HEK293 (cell line): Measurements from ENCODE around the gene CCDC178.

Source experiments
- CTCF ChIA-PET: fragments of 350-600 bp; formaldehyde crosslinking; extraction: SDS; loops from one replicate; lab custom pipeline; 2021; ENCODE audit warnings: antibody characterized with exemption; lab: Yijun Ruan, JAX
- POLR2A ChIA-PET: fragments of 300-600 bp; formaldehyde crosslinking; extraction: SDS; loops from one replicate; lab custom pipeline; 2020; ENCODE audit warnings: antibody characterized with exemption, inconsistent platforms; lab: Yijun Ruan, JAX
- H3K27ac ChIP-seq: fragments of 200-500 bp; sonication (Bioruptor generic); 2 replicates; pipeline ENCODE4 v1.5.1; 2014; ENCODE audit warnings: low read depth, low read length, control low read depth, inconsistent platforms; ENCODE audit errors: extremely low read depth
- H3K36me3 ChIP-seq, 2 experiments: fragments of 200-500 bp in 1 of 2; sonication (Bioruptor generic) in 1 of 2; 1 replicate in 1 of 2; 2 replicates in 1 of 2; pipeline ENCODE4 v1.5.1; 2014 to 2017; ENCODE audit warnings: inconsistent platforms in 2 of 2, low read length in 2 of 2; ENCODE audit not compliant: control insufficient read depth in 2 of 2, insufficient read depth in 1 of 2
- H3K4me1 ChIP-seq: fragments of 200-500 bp; sonication (Bioruptor generic); 2 replicates; pipeline ENCODE4 v1.5.1; 2014; ENCODE audit warnings: mild to moderate bottlenecking, low read length, inconsistent platforms; ENCODE audit not compliant: control insufficient read depth, insufficient read depth
- H3K4me3 ChIP-seq: 2 replicates; pipeline ENCODE4 v1.5.1; 2011; ENCODE audit warnings: low read depth, mild to moderate bottlenecking, control low read depth, low read length, moderate library complexity
- H3K9me3 ChIP-seq: fragments of 200-500 bp; sonication (Bioruptor generic); 2 replicates; pipeline ENCODE4 v1.5.1; 2014; ENCODE audit warnings: low read depth, low read length, inconsistent platforms; ENCODE audit not compliant: control insufficient read depth, insufficient read depth
- GFI1B ChIP-seq: fragments of 450-650 bp; formaldehyde crosslinking; IDR thresholded peaks from 2 replicates; pipeline ENCODE4 v1.5.1; 2016; ENCODE audit warnings: missing biosample characterization, missing genetic modification characterization
- SALL2 ChIP-seq: fragments of 450-650 bp; formaldehyde crosslinking; IDR thresholded peaks from 2 replicates; pipeline ENCODE4 v1.5.0; 2017; ENCODE audit warnings: missing biosample characterization, mild to moderate bottlenecking, missing genetic modification characterization, borderline replicate concordance
- SCRT2 ChIP-seq: fragments of 450-650 bp; formaldehyde crosslinking; IDR thresholded peaks from 2 replicates; pipeline ENCODE4 v1.5.1; 2016; ENCODE audit warnings: missing biosample characterization, missing genetic modification characterization
- SP2 ChIP-seq: fragments of 450-650 bp; formaldehyde crosslinking; IDR thresholded peaks from 2 replicates; pipeline ENCODE4 v1.5.1; 2016; ENCODE audit warnings: missing biosample characterization, missing genetic modification characterization
- SP3 ChIP-seq: fragments of 450-650 bp; formaldehyde crosslinking; IDR thresholded peaks from 2 replicates; pipeline ENCODE4 v1.5.1; 2016; ENCODE audit warnings: missing biosample characterization, missing genetic modification characterization
- SP7 ChIP-seq: fragments of 450-650 bp; formaldehyde crosslinking; IDR thresholded peaks from 2 replicates; pipeline ENCODE4 v1.5.1; 2016; ENCODE audit warnings: missing biosample characterization, missing genetic modification characterization
- ZBTB1 ChIP-seq: fragments of 450-650 bp; formaldehyde crosslinking; IDR thresholded peaks from 2 replicates; pipeline ENCODE4 v1.5.1; 2016; ENCODE audit warnings: missing biosample characterization, missing genetic modification characterization
- ZBTB17 ChIP-seq: fragments of 450-650 bp; formaldehyde crosslinking; IDR thresholded peaks from 2 replicates; pipeline ENCODE4 v1.5.1; 2016; ENCODE audit warnings: missing biosample characterization, missing genetic modification characterization
- ZFP69B ChIP-seq: fragments of 450-650 bp; formaldehyde crosslinking; IDR thresholded peaks from 2 replicates; pipeline ENCODE4 v1.5.1; 2016; ENCODE audit warnings: missing biosample characterization, missing genetic modification characterization
- ZNF133 ChIP-seq: fragments of 450-650 bp; formaldehyde crosslinking; IDR thresholded peaks from 2 replicates; pipeline ENCODE4 v1.5.1; 2016; ENCODE audit warnings: missing biosample characterization, missing genetic modification characterization
- ZNF146 ChIP-seq: fragments of 450-650 bp; formaldehyde crosslinking; IDR thresholded peaks from 2 replicates; pipeline ENCODE4 v1.5.1; 2016; ENCODE audit warnings: missing biosample characterization, missing genetic modification characterization
- ZNF2 ChIP-seq: fragments of 450-650 bp; formaldehyde crosslinking; IDR thresholded peaks from 2 replicates; pipeline ENCODE4 v1.5.1; 2016; ENCODE audit warnings: missing biosample characterization, missing genetic modification characterization
- ZNF202 ChIP-seq: fragments of 450-650 bp; formaldehyde crosslinking; IDR thresholded peaks from 2 replicates; pipeline ENCODE4 v1.5.1; 2016; ENCODE audit warnings: missing biosample characterization, missing genetic modification characterization, borderline replicate concordance
- ZNF211 ChIP-seq: fragments of 450-650 bp; formaldehyde crosslinking; IDR thresholded peaks from 2 replicates; pipeline ENCODE4 v1.5.1; 2016; ENCODE audit warnings: low read depth, missing biosample characterization, missing genetic modification characterization
- ZNF223 ChIP-seq: fragments of 450-650 bp; formaldehyde crosslinking; IDR thresholded peaks from 2 replicates; pipeline ENCODE4 v1.5.1; 2016; ENCODE audit warnings: missing biosample characterization, missing genetic modification characterization
- ZNF23 ChIP-seq: fragments of 450-650 bp; formaldehyde crosslinking; IDR thresholded peaks from 2 replicates; pipeline ENCODE4 v1.5.1; 2016; ENCODE audit warnings: missing biosample characterization, missing genetic modification characterization, borderline replicate concordance
- ZNF510 ChIP-seq: fragments of 450-650 bp; formaldehyde crosslinking; IDR thresholded peaks from 2 replicates; pipeline ENCODE4 v1.5.1; 2018; ENCODE audit warnings: mild to moderate bottlenecking, missing genetic modification characterization, missing biosample characterization; ENCODE audit not compliant: insufficient replicate concordance
- ZNF529 ChIP-seq: fragments of 450-650 bp; formaldehyde crosslinking; IDR thresholded peaks from 2 replicates; pipeline ENCODE4 v1.5.1; 2017; ENCODE audit warnings: missing genetic modification characterization, missing biosample characterization; ENCODE audit not compliant: insufficient replicate concordance
- ZNF548 ChIP-seq: fragments of 450-650 bp; formaldehyde crosslinking; IDR thresholded peaks from 2 replicates; pipeline ENCODE4 v1.5.1; 2016; ENCODE audit warnings: missing biosample characterization, missing genetic modification characterization
- ZNF549 ChIP-seq: fragments of 450-650 bp; IDR thresholded peaks from 2 replicates; pipeline ENCODE4 v1.5.1; 2018; ENCODE audit warnings: missing biosample characterization, missing genetic modification characterization, mild to moderate bottlenecking, inconsistent platforms, moderate library complexity
- ZNF596 ChIP-seq: fragments of 450-650 bp; IDR thresholded peaks from 2 replicates; pipeline ENCODE4 v1.5.0; 2018; ENCODE audit warnings: missing biosample characterization, mild to moderate bottlenecking, missing genetic modification characterization, moderate library complexity
- ZNF707 ChIP-seq: fragments of 450-650 bp; formaldehyde crosslinking; IDR thresholded peaks from 2 replicates; pipeline ENCODE4 v1.5.1; 2016; ENCODE audit warnings: missing biosample characterization, missing genetic modification characterization
- ZNF747 ChIP-seq: fragments of 450-650 bp; formaldehyde crosslinking; IDR thresholded peaks from 2 replicates; pipeline ENCODE4 v1.5.1; 2016; ENCODE audit warnings: missing biosample characterization, missing genetic modification characterization
- TF ChIP-seq, protein P1 (sequence below): sonication (generic); formaldehyde crosslinking; IDR thresholded peaks from 2 replicates; pipeline ENCODE4 v1.8.1; 2022; ENCODE audit warnings: mild to moderate bottlenecking, moderate library complexity, missing genetic modification reagents
- TF ChIP-seq, protein P2 (sequence below): fragments of 450-650 bp; formaldehyde crosslinking; IDR thresholded peaks from 2 replicates; pipeline ENCODE4 v1.5.1; 2016; ENCODE audit warnings: missing biosample characterization, missing genetic modification characterization
- TF ChIP-seq, protein P3 (sequence below): IDR thresholded peaks from 2 replicates; pipeline ENCODE4 v1.6.1; 2011; ENCODE audit warnings: mild to moderate bottlenecking, low read depth, low read length, borderline replicate concordance
- TF ChIP-seq, protein P4 (sequence below): fragments of 450-650 bp; formaldehyde crosslinking; IDR thresholded peaks from 2 replicates; pipeline ENCODE4 v1.5.1; 2017; ENCODE audit warnings: missing biosample characterization, mild to moderate bottlenecking, missing genetic modification characterization, moderate library complexity
- TF ChIP-seq, protein P5 (sequence below): fragments of 450-650 bp; IDR thresholded peaks from 2 replicates; pipeline ENCODE4 v1.5.1; 2018; ENCODE audit warnings: missing biosample characterization, mild to moderate bottlenecking, missing genetic modification characterization
- TF ChIP-seq, protein P6 (sequence below): fragments of 450-650 bp; formaldehyde crosslinking; IDR thresholded peaks from 2 replicates; pipeline ENCODE4 v1.5.1; 2016; ENCODE audit warnings: missing biosample characterization, missing genetic modification characterization

Gene CCDC178

DNA sequence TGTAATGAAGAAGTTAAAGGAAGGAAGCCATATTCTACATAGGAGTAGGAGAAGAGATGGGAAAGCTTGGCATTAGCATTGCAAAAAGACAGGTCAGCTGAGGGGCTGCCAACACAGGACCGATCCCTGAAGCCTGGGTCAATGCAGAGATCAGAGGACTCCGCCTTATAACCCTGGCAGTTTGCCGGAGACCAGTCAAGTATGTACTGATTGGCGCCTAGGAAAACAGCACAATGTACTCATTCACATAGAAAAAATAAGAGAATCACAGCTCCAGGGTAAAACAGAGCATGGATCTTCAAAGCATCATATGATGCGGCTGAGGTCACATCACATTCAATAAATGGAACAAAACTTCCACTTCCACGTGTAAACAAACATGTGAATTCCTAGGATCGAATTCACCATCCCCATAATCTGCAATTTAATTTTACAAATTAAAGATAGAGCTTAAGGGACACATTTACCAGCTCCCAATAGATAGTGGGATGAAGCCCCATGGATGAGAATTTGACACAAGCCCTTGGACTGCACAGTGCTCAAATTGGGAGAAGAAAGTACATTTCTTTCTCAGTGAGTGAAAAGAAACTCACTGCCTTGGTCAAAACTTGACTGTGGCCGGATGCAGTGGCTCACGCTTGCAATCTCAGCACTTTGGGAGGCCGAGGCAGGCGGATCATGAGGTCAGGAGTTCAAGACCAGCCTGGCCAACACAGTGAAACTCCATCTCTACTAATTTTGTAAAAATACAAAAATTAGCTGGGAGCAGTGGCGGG, 532.7 kb downstream of the CCDC178 start:
- Histone ChIP-seq H3K4me3 (no peak overlapping the region), H3K36me3 (no peaks in the 10 kb centered on the region), H3K9me3 (no peaks in the 10 kb centered on the region), H3K4me1 (no peaks in the 10 kb centered on the region), H3K27ac (no peak overlapping the region)
- ChIA-PET POLR2A (no interaction called here), CTCF (no interaction called here)
- no peak for TF ChIP-seq ZNF510 (tag by site-specific recombination)
- no peak for TF ChIP-seq ZNF23 (tag by site-specific recombination)
- TF ChIP-seq GFI1B, result no peak
- TF ChIP-seq, protein P1, sequence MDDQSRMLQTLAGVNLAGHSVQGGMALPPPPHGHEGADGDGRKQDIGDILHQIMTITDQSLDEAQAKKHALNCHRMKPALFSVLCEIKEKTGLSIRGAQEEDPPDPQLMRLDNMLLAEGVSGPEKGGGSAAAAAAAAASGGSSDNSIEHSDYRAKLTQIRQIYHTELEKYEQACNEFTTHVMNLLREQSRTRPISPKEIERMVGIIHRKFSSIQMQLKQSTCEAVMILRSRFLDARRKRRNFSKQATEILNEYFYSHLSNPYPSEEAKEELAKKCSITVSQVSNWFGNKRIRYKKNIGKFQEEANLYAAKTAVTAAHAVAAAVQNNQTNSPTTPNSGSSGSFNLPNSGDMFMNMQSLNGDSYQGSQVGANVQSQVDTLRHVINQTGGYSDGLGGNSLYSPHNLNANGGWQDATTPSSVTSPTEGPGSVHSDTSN (CRISPR knock-in tag), result no peak
- TF ChIP-seq SP2 (tag by site-specific recombination), result no peak
- no peak for TF ChIP-seq SP3
- TF ChIP-seq ZFP69B (tag by site-specific recombination), result no peak
- no peak for TF ChIP-seq ZNF202 (tag by site-specific recombination)
- no peak for TF ChIP-seq ZNF146 (tag by site-specific recombination)
- TF ChIP-seq, protein P2, sequence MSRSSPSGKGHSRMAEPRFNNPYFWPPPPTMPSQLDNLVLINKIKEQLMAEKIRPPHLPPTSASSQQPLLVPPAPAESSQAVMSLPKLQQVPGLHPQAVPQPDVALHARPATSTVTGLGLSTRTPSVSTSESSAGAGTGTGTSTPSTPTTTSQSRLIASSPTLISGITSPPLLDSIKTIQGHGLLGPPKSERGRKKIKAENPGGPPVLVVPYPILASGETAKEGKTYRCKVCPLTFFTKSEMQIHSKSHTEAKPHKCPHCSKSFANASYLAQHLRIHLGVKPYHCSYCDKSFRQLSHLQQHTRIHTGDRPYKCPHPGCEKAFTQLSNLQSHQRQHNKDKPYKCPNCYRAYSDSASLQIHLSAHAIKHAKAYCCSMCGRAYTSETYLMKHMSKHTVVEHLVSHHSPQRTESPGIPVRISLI, result no peak
- no peak for TF ChIP-seq SALL2 (tag by site-specific recombination)
- TF ChIP-seq, protein P3, sequence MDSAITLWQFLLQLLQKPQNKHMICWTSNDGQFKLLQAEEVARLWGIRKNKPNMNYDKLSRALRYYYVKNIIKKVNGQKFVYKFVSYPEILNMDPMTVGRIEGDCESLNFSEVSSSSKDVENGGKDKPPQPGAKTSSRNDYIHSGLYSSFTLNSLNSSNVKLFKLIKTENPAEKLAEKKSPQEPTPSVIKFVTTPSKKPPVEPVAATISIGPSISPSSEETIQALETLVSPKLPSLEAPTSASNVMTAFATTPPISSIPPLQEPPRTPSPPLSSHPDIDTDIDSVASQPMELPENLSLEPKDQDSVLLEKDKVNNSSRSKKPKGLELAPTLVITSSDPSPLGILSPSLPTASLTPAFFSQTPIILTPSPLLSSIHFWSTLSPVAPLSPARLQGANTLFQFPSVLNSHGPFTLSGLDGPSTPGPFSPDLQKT, result no peak
- TF ChIP-seq, protein P4, sequence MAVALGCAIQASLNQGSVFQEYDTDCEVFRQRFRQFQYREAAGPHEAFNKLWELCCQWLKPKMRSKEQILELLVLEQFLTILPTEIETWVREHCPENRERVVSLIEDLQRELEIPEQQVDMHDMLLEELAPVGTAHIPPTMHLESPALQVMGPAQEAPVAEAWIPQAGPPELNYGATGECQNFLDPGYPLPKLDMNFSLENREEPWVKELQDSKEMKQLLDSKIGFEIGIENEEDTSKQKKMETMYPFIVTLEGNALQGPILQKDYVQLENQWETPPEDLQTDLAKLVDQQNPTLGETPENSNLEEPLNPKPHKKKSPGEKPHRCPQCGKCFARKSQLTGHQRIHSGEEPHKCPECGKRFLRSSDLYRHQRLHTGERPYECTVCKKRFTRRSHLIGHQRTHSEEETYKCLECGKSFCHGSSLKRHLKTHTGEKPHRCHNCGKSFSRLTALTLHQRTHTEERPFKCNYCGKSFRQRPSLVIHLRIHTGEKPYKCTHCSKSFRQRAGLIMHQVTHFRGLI (tag by site-specific recombination), result no peak
- TF ChIP-seq ZNF548 (tag by site-specific recombination), result no peak

DNA sequence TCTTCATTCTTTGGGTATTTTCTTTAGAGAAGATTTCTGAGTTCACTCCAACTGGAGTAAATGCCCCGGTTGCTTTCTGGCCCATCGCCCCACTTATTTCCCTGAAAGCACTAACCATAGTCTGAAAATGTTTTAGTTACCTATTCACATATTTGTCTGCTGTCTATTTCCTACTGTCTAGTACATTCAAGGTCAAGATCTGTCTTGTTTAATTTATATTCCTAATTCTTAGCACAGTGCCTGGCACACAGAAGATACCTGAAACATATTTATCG, 533.3 kb downstream of the CCDC178 start:
- H3K4me1 ChIP-seq, result no peaks in the 10 kb centered on the region
- POLR2A ChIA-PET, result no interaction called here
- no peaks in the 10 kb centered on the region for H3K9me3 ChIP-seq
- no peaks in the 10 kb centered on the region for H3K36me3 ChIP-seq
- CTCF ChIA-PET, result no interaction called here
- no peak overlapping the region for H3K27ac ChIP-seq
- H3K4me3 ChIP-seq, result no peak overlapping the region
- no peak for TF ChIP-seq ZNF2 (tag by site-specific recombination)
- TF ChIP-seq ZBTB17, result no peak
- no peak for TF ChIP-seq ZNF529
- TF ChIP-seq SP7 (tag by site-specific recombination), result no peak
- TF ChIP-seq ZNF223, result no peak
- no peak for TF ChIP-seq ZNF549
- TF ChIP-seq, protein P5, sequence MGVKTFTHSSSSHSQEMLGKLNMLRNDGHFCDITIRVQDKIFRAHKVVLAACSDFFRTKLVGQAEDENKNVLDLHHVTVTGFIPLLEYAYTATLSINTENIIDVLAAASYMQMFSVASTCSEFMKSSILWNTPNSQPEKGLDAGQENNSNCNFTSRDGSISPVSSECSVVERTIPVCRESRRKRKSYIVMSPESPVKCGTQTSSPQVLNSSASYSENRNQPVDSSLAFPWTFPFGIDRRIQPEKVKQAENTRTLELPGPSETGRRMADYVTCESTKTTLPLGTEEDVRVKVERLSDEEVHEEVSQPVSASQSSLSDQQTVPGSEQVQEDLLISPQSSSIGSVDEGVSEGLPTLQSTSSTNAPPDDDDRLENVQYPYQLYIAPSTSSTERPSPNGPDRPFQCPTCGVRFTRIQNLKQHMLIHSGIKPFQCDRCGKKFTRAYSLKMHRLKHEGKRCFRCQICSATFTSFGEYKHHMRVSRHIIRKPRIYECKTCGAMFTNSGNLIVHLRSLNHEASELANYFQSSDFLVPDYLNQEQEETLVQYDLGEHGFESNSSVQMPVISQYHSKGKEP (tag by site-specific recombination), result no peak
- TF ChIP-seq ZNF707 (tag by site-specific recombination), result no peak
- TF ChIP-seq ZNF211 (tag by site-specific recombination), result no peak
- no peak for TF ChIP-seq SCRT2 (tag by site-specific recombination)
- no peak for TF ChIP-seq ZFP69B (tag by site-specific recombination)
- TF ChIP-seq ZNF747 (tag by site-specific recombination), result no peak
- no peak for TF ChIP-seq ZNF596 (tag by site-specific recombination)
- no peak for TF ChIP-seq ZBTB1 (tag by site-specific recombination)
- TF ChIP-seq, protein P6, sequence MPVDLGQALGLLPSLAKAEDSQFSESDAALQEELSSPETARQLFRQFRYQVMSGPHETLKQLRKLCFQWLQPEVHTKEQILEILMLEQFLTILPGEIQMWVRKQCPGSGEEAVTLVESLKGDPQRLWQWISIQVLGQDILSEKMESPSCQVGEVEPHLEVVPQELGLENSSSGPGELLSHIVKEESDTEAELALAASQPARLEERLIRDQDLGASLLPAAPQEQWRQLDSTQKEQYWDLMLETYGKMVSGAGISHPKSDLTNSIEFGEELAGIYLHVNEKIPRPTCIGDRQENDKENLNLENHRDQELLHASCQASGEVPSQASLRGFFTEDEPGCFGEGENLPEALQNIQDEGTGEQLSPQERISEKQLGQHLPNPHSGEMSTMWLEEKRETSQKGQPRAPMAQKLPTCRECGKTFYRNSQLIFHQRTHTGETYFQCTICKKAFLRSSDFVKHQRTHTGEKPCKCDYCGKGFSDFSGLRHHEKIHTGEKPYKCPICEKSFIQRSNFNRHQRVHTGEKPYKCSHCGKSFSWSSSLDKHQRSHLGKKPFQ (tag by site-specific recombination), result no peak
- TF ChIP-seq ZNF133, result no peak
